Fibroblast of lung (primary cell): ENCODE results near the gene FOXF2. TPM values are rescaled to one million over a fixed set of nuclear protein-coding genes. Genes with fewer than 3 reads are reported as not detected.
A peak's percentile ranks its signal among the peaks of the same experiment; 100 is the strongest.

Experiments
- DNase-seq, 2 donors: peaks; one replicate each; pipeline versions ENCODE4 v3.0.0 to v3.0.0-alpha.2; 2010; ENCODE audit warnings: low read depth in 2 of 2
- H2AFZ ChIP-seq: 2 replicates; pipeline ENCODE4 v1.5.1; 2012; ENCODE audit warnings: low read length, control low read depth, inconsistent platforms
- H3K27ac ChIP-seq: 2 replicates; pipeline ENCODE4 v1.5.1; 2011; ENCODE audit warnings: low read length, control low read depth; ENCODE audit not compliant: insufficient read depth
- H3K27me3 ChIP-seq: 2 replicates; pipeline ENCODE4 v1.5.1; 2011; ENCODE audit warnings: mild to moderate bottlenecking, low read length; ENCODE audit not compliant: control insufficient read depth, insufficient read depth
- H3K36me3 ChIP-seq: 2 replicates; pipeline ENCODE4 v1.5.1; 2011; ENCODE audit warnings: low read length; ENCODE audit not compliant: control insufficient read depth, insufficient read depth
- H3K4me1 ChIP-seq: 2 replicates; pipeline ENCODE4 v1.5.1; 2011; ENCODE audit warnings: low read length; ENCODE audit not compliant: control insufficient read depth, insufficient read depth; ENCODE audit errors: extremely low read depth
- H3K4me2 ChIP-seq: 2 replicates; pipeline ENCODE4 v1.5.1; 2011; ENCODE audit warnings: low read length, control low read depth; ENCODE audit not compliant: insufficient read depth; ENCODE audit errors: extremely low read depth
- H3K4me3 ChIP-seq, 4 experiments: fragments of 200-600 bp in 1 of 4; sonication (generic) in 1 of 4; replicated peaks in 1 of 4; 2 replicates each; pipeline ENCODE4 v1.5.1; 2011 to 2016; ENCODE audit warnings: low read length in 4 of 4, low read depth in 3 of 4, mild to moderate bottlenecking in 3 of 4, control low read depth in 2 of 4, inconsistent platforms in 1 of 4, mixed read lengths in 1 of 4; ENCODE audit not compliant: insufficient read depth in 1 of 4; ENCODE audit errors: control extremely low read depth in 1 of 4
- H3K79me2 ChIP-seq: 2 replicates; pipeline ENCODE4 v1.5.1; 2012; ENCODE audit warnings: mild to moderate bottlenecking, low read length, inconsistent platforms; ENCODE audit not compliant: control insufficient read depth, insufficient read depth
- H3K9ac ChIP-seq: 2 replicates; pipeline ENCODE4 v1.5.1; 2011; ENCODE audit warnings: mild to moderate bottlenecking, low read length, control low read depth; ENCODE audit not compliant: insufficient read depth
- H3K9me3 ChIP-seq: 2 replicates; pipeline ENCODE4 v1.5.1; 2012; ENCODE audit warnings: low read depth, low read length; ENCODE audit not compliant: control insufficient read depth, insufficient read depth
- H4K20me1 ChIP-seq: 2 replicates; pipeline ENCODE4 v1.5.1; 2011; ENCODE audit warnings: low read length; ENCODE audit not compliant: control insufficient read depth, insufficient read depth; ENCODE audit errors: extremely low read depth
- EZH2 ChIP-seq: IDR thresholded peaks from 2 replicates; pipeline ENCODE4 v1.5.1; 2012; ENCODE audit warnings: low read length, control low read depth, mild to moderate bottlenecking; ENCODE audit errors: missing control alignments
- polyA plus RNA-seq, 2 donors: library from polyadenylated mRNA; depleted of rRNA in 1 of 2; stranded (reverse) in 1 of 2; unstranded in 1 of 2; fragments of >200 nt; gene quantifications; 2 replicates each; pipeline ENCODE4 v1.2.1, GENCODE V29; 2011 to 2012; ENCODE audit warnings: missing spikeins in 1 of 2
- total RNA-seq: library from RNA; depleted of rRNA; stranded (reverse); fragments of >200 nt; gene quantifications from 2 replicates; pipeline ENCODE4 v1.2.1, GENCODE V29; 2014
- TF ChIP-seq, protein P1 (sequence below), 2 donors: IDR thresholded peaks in 1 of 2; conservative IDR thresholded peaks in 1 of 2; 1 replicate in 1 of 2; 2 replicates in 1 of 2; pipeline ENCODE4 v1.5.1; 2011 to 2012; ENCODE audit warnings: low read length in 2 of 2, control low read depth in 1 of 2, inconsistent platforms in 1 of 2, low read depth in 1 of 2, mild to moderate bottlenecking in 1 of 2

FOXF2 gene
- total and polyA plus RNA-seq, 2 donors (not counting 1 experiment from before 2014, with no cell fraction given) = 32.9 to 42.5 TPM

DNA sequence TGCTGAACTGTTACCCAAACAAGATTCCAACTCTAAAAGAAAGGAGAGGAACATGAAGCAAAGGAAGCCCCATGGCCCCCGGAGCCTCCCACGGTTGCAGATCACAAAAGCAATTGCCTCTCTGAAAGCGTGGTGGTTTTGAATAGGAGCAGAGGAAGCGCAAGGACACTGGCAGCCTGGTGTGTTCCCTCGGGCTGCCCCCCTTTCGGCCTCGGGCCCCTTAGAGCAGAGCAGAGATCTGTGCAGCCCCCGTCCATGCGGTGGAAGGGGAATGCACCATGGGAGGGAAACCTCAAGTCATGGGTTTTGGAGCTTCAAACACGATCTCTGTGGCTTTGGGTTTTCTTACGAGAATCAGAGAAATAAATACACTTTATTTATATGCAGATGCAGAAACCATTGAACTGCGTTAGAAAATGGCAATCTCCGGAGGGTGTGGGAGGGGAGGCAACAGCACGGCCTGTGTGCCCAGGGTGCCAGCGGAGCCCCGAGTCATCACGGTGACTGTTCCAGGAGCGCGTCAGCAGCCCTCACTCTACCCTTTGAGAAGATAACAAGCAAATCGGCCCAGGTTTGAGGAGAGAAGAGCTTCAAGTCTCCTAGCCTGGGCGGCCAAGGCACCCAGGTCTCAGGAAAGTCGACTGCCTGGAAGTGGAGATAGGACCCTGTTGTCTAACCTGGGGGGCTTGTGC lies 20.5 kb downstream of the FOXF2 start:
- no peak for TF ChIP-seq EZH2
- TF ChIP-seq, protein P1, sequence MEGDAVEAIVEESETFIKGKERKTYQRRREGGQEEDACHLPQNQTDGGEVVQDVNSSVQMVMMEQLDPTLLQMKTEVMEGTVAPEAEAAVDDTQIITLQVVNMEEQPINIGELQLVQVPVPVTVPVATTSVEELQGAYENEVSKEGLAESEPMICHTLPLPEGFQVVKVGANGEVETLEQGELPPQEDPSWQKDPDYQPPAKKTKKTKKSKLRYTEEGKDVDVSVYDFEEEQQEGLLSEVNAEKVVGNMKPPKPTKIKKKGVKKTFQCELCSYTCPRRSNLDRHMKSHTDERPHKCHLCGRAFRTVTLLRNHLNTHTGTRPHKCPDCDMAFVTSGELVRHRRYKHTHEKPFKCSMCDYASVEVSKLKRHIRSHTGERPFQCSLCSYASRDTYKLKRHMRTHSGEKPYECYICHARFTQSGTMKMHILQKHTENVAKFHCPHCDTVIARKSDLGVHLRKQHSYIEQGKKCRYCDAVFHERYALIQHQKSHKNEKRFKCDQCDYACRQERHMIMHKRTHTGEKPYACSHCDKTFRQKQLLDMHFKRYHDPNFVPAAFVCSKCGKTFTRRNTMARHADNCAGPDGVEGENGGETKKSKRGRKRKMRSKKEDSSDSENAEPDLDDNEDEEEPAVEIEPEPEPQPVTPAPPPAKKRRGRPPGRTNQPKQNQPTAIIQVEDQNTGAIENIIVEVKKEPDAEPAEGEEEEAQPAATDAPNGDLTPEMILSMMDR (conservative IDR thresholded peaks at IDR 0.05 in 1 of 2, IDR thresholded peaks at IDR 0.05 in 1 of 2; ENCODE audit: low read depth in 1 of 2, low read length in 2 of 2) = no peak
- no peak overlapping the region for H3K4me2 ChIP-seq
- H3K36me3 ChIP-seq = no peaks in the 10 kb centered on the region
- H3K9me3 ChIP-seq = no peaks in the 10 kb centered on the region
- no peaks in the 10 kb centered on the region for H3K27me3 ChIP-seq
- H3K4me3 ChIP-seq = no peak overlapping the region
- H3K79me2 ChIP-seq = no peaks in the 10 kb centered on the region
- no peak for DNase-seq
- H3K27ac ChIP-seq = no peak overlapping the region
- H2AFZ ChIP-seq = no peak overlapping the region
- H3K4me1 ChIP-seq = peaks cover 11% of the 10 kb centered on the region
- no peak overlapping the region for H3K9ac ChIP-seq
- no peaks in the 10 kb centered on the region for H4K20me1 ChIP-seq

DNA sequence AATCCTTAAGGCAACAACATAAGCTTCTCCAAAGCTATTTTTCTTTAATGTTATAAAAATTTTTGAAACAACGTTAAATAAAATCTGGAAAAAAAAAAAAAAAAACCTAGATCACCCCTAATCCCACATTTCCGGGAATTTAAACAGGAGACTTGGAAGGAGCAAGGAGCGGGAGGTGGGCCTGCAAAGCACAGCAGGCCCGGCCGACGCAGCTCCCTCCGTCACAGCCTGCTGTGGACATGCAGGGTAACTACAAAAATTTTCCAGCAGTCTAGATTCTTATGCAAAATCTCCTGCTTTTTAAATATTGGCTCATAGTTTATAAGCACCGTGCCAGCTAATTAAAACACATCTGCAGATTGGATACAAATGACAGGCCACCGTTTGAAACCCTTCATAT lies 23.5 kb downstream of the FOXF2 start:
- no peaks in the 10 kb centered on the region for H4K20me1 ChIP-seq
- no peak overlapping the region for H3K4me2 ChIP-seq
- no peaks in the 10 kb centered on the region for H3K27me3 ChIP-seq
- no peaks in the 10 kb centered on the region for H3K79me2 ChIP-seq
- no peaks in the 10 kb centered on the region for H3K36me3 ChIP-seq
- DNase-seq = no peak
- no peak overlapping the region for H3K27ac ChIP-seq
- no peak overlapping the region for H3K4me3 ChIP-seq
- no peak overlapping the region for H2AFZ ChIP-seq
- no peak overlapping the region for H3K9ac ChIP-seq
- peaks cover 4% of the 10 kb centered on the region for H3K4me1 ChIP-seq
- H3K9me3 ChIP-seq = no peaks in the 10 kb centered on the region
- TF ChIP-seq, protein P1 (conservative IDR thresholded peaks at IDR 0.05 in 1 of 2, IDR thresholded peaks at IDR 0.05 in 1 of 2; ENCODE audit: low read depth in 1 of 2, low read length in 2 of 2) = no peak
- TF ChIP-seq EZH2 = no peak

DNA sequence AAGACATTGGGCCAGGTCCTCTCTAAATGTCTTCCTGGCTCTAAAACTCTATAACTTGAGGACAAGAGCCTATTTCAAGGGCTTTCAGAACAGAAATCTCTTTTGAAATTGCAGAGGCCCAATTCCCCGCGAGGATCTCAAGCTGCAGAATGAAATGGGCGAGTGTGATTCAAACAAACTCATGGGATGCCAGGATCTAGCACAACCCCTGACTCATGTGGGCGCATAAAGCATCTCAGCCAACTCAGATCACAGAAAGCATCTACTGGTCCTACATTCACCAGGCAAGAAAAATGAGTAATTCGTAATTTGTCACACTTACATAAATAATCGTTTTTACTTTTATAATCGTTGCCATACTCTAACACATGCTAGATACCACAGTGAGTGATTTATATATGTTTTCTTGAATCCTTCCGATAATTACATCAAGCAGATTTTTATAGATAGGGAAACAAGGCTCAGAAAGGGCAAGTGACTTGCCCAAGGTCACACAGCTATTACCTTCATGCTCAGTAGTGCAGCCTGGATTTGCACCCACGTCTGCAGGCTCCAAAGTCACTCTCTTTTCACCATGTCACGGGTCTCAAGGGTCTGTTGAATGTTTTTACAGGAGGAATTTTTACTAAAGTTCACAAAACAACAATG lies 26.2 kb downstream of the FOXF2 start:
- Histone ChIP-seq H3K4me1 (no peaks in the 10 kb centered on the region), H3K27me3 (no peaks in the 10 kb centered on the region), H3K9ac (no peak overlapping the region), H3K27ac (no peak overlapping the region), H3K79me2 (no peaks in the 10 kb centered on the region), H3K9me3 (no peaks in the 10 kb centered on the region), H3K4me3 (no peak overlapping the region), H2AFZ (no peak overlapping the region), H3K36me3 (no peaks in the 10 kb centered on the region), H3K4me2 (no peak overlapping the region), H4K20me1 (no peaks in the 10 kb centered on the region)
- peak in 1 of 2 donors; percentile 32 for DNase-seq
- TF ChIP-seq, protein P1 (conservative IDR thresholded peaks at IDR 0.05 in 1 of 2, IDR thresholded peaks at IDR 0.05 in 1 of 2; ENCODE audit: low read depth in 1 of 2, low read length in 2 of 2) = no peak
- TF ChIP-seq EZH2 = no peak
